GM18873 (cell line): ENCODE results near the gene MED12.

ENCODE experiments used
- ATAC-seq: cut with Tn5 transposase; IDR thresholded peaks from one replicate; pipeline ENCODE4 v1.9.1; 2021; ENCODE audit warnings: mild to moderate bottlenecking, moderate library complexity, moderate number of reproducible peaks; ENCODE audit not compliant: unreplicated experiment, low FRiP score

Gene MED12

DNA sequence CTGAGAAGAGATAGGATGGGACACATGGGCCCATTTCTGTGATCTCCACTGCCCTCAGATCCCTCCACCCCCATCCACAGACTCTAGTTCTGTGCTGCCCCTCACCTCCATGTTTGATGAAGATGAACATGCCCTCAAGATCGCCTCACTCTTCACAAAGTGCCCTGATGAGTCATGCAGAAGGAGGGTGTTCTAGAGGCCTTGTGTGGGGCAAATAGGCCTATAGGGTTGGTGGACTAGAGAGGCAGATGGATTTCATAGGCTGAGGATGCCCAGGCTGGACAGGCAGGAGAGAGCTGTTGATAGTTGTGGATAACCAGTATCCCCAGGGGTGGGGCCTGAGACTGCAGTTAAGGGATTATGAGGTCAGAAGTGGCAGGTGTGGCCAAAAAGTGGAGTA, 12.0 kb upstream of the MED12 start, which contains the start of gene CXorf65:
Gene CXorf65, minus strand, starts transcription at position 314 of the 400 bp plus-strand sequence. Its CDS starts 184 bp downstream, at position 130.
- no peak for ATAC-seq

- ATAC-seq, result no peak
Observed at GRCh38 chrX:71107245-71107644, 11.2 kb upstream of the MED12 start.

DNA sequence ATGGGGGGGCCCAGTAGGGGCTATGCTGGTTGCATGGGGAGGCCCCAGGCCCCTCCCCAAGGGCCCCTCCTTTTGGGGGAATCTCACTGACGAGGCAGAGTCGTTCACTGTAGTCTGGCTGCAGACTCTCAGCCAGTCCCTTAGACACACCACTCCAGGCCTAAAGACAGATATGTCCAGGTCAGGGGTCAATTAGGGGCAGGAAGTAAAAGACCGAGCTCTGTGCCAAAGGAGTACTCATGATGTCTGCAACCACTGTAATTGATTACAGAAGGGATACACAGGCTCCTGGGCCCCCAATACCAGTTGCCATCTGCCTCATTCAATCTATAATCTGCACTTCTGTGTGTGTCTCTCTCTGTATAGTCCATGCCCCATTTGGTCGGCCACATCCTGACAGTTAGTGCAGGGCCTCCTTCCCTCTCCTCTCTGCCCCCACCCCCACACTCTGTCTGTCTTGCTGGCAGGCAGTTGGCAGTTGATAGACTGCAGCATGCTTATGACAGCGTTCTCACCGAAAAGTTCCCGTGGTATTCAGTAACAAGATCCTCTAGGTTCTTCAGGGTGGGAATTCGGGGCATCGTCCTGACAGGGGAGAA, 10.5 kb upstream of the MED12 start:
- ATAC-seq, result no peak

- no peak for ATAC-seq
Observed at GRCh38 chrX:71109051-71109450, 9.3 kb upstream of the MED12 start.

GRCh38 chrX:71111141-71111843, 7.1 kb upstream of the MED12 start, which contains the start of gene IL2RG:
TSS of gene IL2RG (minus strand) at chrX:71111577. CDS start at chrX:71111539, 38 bp downstream.
- ATAC-seq, result peak; percentile 80

GRCh38 chrX:71111921-71112431, 6.4 kb upstream of the MED12 start:
- ATAC-seq, result peak; percentile 14

- no peak for ATAC-seq
Observed at GRCh38 chrX:71117358-71117757, 1.0 kb upstream of the MED12 start.

DNA sequence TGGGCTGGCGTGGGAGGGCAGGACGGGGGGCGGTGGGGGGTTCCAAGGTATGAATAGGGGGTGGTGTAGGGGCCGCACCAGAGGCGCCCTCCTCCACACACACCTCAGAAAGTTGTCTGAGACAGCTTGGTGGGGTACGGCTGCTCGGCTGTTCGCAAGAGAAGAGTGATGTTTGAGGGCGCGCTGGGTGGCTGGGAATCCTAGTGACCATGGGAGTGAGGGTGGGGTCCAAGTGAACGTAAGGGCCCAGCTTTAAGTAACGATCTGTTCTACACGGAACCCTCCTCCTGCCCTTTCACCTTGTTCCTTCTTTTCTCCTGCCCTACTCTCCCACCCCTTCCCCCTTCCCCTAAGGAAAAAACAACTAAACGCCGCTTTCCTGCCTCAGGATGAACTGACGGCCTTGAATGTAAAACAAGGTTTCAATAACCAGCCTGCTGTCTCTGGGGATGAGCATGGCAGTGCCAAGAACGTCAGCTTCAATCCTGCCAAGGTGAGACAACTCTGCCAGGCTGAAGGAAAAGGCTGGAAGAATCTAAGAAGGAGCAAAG, 664 bp downstream of the MED12 start:
- no peak for ATAC-seq

GRCh38 chrX:71128166-71128833, 9.9 kb downstream of the MED12 start:
- ATAC-seq, result no peak

DNA sequence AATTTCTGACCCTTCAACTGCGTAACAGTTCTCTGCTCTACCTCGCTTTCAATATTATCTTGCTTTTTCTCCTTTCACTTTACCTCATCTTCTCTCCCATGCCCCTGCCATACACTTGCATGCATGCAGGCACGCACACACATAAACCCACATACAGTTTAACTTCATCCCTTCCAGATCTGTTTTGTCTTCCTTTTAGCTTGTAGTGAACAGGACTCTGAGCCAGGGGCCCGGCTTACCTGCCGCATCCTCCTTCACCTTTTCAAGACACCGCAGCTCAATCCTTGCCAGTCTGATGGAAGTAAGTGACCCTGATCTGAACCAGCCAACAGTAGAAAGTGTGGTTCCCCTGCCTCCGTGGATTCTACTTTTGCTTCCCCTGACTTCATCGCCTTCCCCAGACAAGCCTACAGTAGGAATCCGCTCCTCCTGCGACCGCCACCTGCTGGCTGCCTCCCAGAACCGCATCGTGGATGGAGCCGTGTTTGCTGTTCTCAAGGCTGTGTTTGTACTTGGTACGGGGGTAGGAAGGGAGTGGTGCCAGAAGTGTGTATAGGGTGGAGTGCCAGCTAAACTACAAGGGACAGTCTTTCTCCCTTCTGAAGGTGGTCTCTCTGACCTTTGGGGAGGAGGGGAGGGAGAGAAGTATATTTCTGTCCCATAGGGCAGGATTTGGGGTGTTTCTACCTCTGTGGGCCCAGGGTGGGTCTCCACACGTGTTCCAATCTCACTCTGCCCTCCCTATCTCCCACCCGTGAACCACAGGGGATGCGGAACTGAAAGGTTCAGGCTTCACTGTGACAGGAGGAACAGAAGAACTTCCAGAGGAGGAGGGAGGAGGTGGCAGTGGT, 10.7 kb downstream of the MED12 start:
- no peak for ATAC-seq

- no peak for ATAC-seq
Observed at GRCh38 chrX:71131510-71131909, 13.1 kb downstream of the MED12 start.

- ATAC-seq, result no peak
Observed at GRCh38 chrX:71140440-71140839, 22.0 kb downstream of the MED12 start.

GRCh38 chrX:71143508-71143907, 25.1 kb downstream of the MED12 start:
- no peak for ATAC-seq

- ATAC-seq, result no peak
Observed at GRCh38 chrX:71144651-71145050, 26.3 kb downstream of the MED12 start, which contains the start of gene NLGN3. TSS of gene NLGN3 (plus strand) at chrX:71144841. CDS start at chrX:71147750, 2,909 bp downstream.

GRCh38 chrX:71147496-71148277, 29.3 kb downstream of the MED12 start:
- no peak for ATAC-seq

DNA sequence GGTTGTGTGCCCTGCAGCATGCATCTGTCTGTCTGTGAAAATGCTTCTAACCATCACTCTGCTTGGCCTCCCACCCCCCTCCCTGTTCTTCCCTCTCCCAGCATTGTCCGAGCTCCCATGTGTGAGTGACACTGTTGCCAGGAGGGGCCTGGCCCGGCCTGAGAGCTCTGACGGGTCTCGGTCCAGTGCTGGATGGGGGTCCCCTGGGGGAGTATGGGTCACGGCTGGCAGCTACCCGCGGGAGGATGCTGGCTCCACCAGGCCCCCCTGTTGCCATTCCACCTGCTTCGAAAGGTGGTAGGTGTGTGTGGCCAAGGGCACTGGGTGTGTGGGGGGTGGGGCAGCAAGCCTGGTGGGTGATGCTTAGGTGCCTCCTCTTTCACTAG, 29.9 kb downstream of the MED12 start:
- ATAC-seq, result no peak

DNA sequence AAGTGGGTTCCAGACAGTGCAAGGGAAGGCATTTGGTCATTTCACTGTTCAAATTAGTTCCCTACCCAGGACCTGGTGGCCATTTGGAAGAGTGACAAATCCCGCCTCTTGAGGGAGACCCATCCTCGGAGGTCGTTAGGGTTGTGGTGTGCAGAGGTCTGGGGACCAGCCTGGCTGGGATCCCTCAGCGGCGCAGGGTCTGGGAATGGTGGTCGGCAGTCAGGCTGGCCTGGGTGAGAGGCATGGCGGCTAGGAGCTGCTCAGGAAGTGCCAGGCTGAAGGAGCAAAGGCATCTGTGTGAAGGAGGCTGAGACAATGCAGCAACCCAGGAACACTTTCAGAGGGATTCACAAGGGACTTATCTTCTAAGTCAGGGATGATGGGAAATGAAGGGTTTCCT, 33.0 kb downstream of the MED12 start:
- no peak for ATAC-seq

DNA sequence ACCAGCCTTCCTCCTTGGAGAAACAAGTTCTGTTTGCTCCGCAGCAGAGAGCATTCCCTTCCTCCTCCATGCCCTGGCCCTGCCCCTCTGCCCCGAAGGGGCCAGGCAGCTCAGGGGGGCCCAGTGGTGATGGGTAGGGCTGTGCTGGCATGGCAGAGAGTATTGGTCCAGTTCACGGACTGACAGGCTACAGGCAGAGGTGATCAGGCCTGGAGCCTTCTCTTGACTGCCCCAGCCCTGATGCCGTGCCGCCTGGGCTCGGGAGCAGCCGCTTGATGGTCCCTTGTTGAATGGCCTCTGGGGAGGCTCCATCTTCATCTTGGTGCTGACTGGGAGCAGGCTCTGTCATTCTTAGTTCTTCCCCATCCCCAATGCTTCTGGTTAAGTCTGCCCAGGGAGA, 35.8 kb downstream of the MED12 start:
- ATAC-seq, result no peak

DNA sequence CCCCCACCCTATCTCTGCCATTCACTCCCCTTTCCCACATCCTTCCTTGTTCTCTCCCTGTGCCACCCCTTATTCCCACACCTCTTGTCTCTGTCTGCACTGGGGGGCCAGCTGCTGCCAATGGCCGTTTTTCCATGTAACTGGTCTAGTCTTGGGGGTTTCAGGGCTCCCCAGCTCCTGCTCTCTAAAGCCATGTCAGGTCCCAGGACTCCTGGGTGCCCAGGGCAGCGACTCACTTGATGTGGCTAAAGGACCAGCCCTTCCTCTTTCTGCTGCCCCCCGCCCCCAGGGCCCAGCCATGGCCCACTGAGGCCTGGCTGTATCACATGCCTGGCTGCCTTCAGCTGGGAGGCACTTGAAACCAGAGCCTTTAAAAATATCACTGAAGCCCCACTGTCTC, 36.2 kb downstream of the MED12 start:
- ATAC-seq, result no peak
